Lower leg skin (tissue), 4 donors: Measurements from ENCODE around the gene ASB2. TPM values are rescaled to one million over a fixed set of nuclear protein-coding genes. Genes with fewer than 3 reads are reported as not detected.

Source experiments
- DNase-seq, 2 donors: peaks; one replicate each; pipeline ENCODE4 v3.0.0-alpha.2; 2019; ENCODE audit warnings: low spot score in 2 of 2
- H3K4me3 ChIP-seq: fragments of 200-600 bp; sonication (generic); 2 replicates; pipeline ENCODE4 v1.5.1; 2017; ENCODE audit warnings: mild to moderate bottlenecking, low read depth; ENCODE audit not compliant: poor library complexity, severe bottlenecking
- POLR2A ChIP-seq, 2 donors: fragments of 450-650 bp; IDR thresholded peaks; one replicate each; pipeline ENCODE4 v1.6.1; 2016 to 2017; ENCODE audit warnings: antibody characterized with exemption in 2 of 2, mild to moderate bottlenecking in 1 of 2, moderate library complexity in 1 of 2
- WGBS, 2 donors: methylation state at CpG; one replicate each; pipeline ENCODE4 v1.1.5; 2018; 5-methylcytosine and 5-hydroxymethylcytosine counted together
- intact Hi-C: fragments of 100-400 bp; cut with DNase I; formaldehyde crosslinking; loops from one replicate; pipeline ENCODE4 v1.15.0; 2023; ENCODE audit warnings: low total_unique reads
- total RNA-seq, 4 donors: library from RNA; depleted of rRNA; stranded (reverse); fragments of >200 nt; gene quantifications; one replicate each; pipeline ENCODE4 v1.1.0, GENCODE V29; 2016
- TF ChIP-seq, protein P1 (sequence below), 3 donors: fragments of 450-650 bp; IDR thresholded peaks; one replicate each; pipeline ENCODE4 v1.5.1; 2016; ENCODE audit warnings: antibody characterized with exemption in 3 of 3, mild to moderate bottlenecking in 3 of 3, moderate library complexity in 2 of 3

Gene ASB2
- total RNA-seq, 4 donors from 2014 or later, result 0.46 to 5.4 (median 1.8) TPM

DNA sequence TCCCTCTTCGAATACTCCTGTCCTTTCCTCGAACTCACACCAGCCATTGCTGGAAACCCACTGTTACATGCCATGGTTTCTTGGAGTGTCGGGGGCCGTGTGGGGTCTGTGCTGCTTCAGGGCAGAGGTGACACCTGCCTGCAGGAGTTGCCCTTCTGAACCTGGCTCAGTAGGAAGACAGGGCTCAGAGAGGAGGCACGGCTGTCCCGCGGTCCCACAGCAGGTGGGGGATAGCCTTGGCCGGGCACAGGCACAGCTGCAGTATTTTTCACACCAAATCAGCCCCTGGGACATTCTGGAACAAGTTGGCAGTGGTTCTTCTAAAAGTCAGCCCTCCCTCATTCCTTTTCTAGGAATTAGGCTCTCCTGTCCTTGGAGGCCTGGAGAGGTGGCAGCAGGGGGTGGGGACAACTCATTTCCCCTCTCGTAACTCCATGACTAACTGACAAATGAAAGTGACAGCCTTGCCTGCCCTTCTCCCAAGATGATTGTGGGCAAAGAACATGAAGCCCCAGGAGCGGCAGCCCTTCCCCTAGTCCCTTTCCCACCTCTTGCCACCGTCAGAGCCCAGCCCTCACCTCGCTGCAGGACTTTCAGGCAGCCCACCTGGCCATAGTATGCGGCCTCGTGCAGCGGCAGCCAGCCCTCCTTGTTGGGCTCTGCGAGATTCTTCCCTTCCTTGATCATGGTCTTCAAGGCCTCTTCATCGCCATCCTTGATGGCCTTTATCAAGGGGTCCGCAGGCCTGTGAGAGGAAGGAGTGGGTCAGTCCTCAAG, 22.4 kb downstream of the ASB2 start:
- no peak overlapping the region for H3K4me3 ChIP-seq
- DNase-seq, result no peak
- intact Hi-C loops, result no loop called here
- TF ChIP-seq, protein P1, sequence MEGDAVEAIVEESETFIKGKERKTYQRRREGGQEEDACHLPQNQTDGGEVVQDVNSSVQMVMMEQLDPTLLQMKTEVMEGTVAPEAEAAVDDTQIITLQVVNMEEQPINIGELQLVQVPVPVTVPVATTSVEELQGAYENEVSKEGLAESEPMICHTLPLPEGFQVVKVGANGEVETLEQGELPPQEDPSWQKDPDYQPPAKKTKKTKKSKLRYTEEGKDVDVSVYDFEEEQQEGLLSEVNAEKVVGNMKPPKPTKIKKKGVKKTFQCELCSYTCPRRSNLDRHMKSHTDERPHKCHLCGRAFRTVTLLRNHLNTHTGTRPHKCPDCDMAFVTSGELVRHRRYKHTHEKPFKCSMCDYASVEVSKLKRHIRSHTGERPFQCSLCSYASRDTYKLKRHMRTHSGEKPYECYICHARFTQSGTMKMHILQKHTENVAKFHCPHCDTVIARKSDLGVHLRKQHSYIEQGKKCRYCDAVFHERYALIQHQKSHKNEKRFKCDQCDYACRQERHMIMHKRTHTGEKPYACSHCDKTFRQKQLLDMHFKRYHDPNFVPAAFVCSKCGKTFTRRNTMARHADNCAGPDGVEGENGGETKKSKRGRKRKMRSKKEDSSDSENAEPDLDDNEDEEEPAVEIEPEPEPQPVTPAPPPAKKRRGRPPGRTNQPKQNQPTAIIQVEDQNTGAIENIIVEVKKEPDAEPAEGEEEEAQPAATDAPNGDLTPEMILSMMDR (IDR thresholded peaks at IDR 0.05), result no peak
- no peak for TF ChIP-seq POLR2A (IDR thresholded peaks at IDR 0.05)
- WGBS, 2 donors, result 84 to 87% methylated on average over 18 of the region's 18 CpGs

DNA sequence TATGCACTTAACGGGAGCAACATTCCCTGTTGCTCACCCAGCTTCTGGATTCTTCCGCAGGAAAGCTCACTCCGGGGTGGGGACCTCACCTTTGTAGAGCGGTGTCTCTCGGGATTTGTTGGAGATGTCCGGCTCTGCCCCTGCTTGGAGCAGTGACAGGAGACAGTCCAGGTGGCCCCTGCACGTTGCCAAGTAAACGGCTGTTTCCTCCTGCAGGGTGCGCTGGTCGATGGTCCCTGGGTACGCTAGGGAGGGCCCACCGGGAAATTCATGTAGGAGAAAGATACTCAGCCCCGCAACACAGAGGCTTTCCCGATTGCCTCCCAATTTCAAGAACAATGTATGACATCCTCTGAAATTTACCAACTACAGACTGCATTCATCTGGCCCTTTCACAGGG, 23.1 kb downstream of the ASB2 start:
- no peak for DNase-seq
- 76 to 77% methylated on average over 14 of the region's 14 CpGs for WGBS, 2 donors
- H3K4me3 ChIP-seq, result no peak overlapping the region
- TF ChIP-seq, protein P1 (IDR thresholded peaks at IDR 0.05), result no peak
- no peak for TF ChIP-seq POLR2A (IDR thresholded peaks at IDR 0.05)
- intact Hi-C loops, result no loop called here

DNA sequence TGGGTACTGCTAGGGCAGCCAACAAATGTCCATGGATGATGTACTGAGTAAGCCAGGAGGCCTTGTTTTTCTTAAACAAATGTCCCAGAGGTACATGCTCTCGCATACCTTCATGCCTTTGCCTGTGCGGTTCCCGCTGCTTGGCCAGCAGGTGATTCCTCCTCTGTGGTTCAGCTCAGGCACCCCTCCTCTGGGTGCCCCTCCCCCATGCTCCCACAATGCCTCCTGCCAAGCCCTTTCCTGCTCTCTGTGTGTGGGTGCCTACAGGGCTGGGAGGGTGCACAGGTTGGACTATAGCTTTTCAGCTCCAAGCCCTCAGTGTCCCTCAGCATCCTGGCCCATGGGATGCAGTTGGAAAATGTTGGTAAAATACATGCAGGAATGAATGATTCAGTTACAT, 23.5 kb downstream of the ASB2 start:
- 76 to 79% methylated on average over 3 of the region's 3 CpGs for WGBS, 2 donors
- DNase-seq, result no peak
- H3K4me3 ChIP-seq, result no peak overlapping the region
- intact Hi-C loops, result no loop called here
- TF ChIP-seq, protein P1 (IDR thresholded peaks at IDR 0.05), result no peak

DNA sequence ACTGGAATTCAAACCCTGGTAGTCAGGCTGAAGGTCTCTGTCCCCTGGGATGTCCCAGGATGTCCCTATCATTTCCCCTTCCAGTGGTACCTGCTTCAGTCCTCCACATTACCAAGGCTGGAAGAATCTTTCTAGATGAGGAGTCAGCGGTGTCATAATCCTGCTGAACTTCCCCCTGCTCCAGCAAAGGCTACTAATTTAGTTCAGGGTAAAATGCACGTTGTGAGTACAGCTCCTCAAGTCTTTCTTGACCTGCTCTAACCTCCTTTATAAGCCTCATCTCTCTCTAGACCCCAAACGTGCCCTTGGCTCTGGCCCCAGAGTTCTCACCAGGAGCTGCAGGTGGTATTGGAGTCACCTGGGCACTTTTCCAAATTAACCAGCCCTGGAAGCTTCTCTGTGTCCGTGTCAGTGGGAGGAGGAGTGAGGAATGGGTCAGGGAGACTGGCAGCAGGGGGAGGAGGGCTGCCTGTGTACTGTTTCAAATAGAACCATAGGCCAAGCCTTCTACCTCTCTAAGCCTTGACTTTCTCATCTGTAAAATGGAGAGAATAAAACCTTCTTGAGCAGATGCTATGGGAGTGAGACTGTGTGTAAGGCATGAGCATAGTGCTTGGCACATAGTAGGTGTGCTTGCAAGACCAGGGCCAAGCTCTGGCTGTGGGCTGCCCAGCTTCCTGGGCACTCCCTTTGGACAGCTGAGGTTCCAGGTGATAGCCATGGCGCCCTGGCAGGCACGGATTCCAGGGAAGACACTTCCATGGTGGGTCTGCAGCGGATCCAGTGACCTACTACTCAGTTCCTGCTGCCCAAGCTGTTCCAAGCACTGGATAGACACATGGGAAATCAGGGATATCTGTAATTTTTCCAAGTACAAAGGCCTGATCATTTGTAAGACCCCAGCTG, 24.5 kb downstream of the ASB2 start:
- DNase-seq, result no peak
- no peak for TF ChIP-seq POLR2A (IDR thresholded peaks at IDR 0.05)
- TF ChIP-seq, protein P1 (IDR thresholded peaks at IDR 0.05), result no peak
- no peak overlapping the region for H3K4me3 ChIP-seq
- intact Hi-C loops, result no loop called here
- 54 to 70% methylated on average over 7 of the region's 7 CpGs for WGBS, 2 donors

DNA sequence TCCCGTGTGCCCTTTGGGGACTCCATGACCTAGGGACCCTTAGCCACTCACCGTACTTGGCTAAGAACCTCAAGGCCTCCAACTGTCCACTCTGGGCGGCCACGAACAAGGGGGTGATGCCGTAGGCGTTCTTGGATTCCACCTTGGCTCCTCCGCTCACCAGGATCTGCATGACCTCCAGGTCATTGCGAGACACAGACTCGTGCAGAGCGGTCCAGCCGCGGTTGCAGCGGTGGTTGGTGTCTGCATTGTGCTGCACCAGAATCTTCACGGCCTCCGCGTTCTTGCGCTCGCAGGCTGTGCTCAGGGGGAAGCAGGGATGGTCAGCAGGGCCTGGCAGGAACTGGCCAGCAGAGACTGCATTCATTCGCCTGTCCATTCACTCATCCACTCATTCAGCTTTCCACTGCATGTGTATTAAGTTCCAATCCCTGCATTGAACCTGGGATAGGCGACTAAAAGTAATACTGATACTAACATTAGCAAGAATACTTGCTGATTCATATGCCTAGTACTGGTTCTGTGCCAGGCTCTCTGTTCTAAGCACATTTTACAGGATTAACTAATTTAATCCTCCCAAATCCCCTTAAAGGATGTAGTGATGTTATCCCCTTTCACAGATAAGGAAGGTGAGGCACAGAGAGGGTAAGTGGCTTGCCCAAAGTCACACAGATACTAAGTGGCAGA, 25.3 kb downstream of the ASB2 start:
- intact Hi-C loops, result no loop called here
- TF ChIP-seq, protein P1 (IDR thresholded peaks at IDR 0.05), result no peak
- no peak for TF ChIP-seq POLR2A (IDR thresholded peaks at IDR 0.05)

More for the DNA sequence above, 25.3 kb downstream of the ASB2 start:
- 85% methylated on average over 20 of the region's 20 CpGs for WGBS, 2 donors
- no peak for DNase-seq
- H3K4me3 ChIP-seq, result no peak overlapping the region
